GM11168 (cell line): Measurements from ENCODE around the gene KLHL17.

Source experiments
- in situ Hi-C: fragments of 300-500 bp; cut with MboI; formaldehyde crosslinking; loops from one replicate; pipeline ENCODE4 v1.12.0; 2022; ENCODE audit warnings: low sequenced_read_pairs; ENCODE audit not compliant: unreplicated experiment

Gene KLHL17

GRCh38 chr1:960363-961131 is at the start of gene KLHL17:
TSS of gene KLHL17 (plus strand) at chr1:960584. CDS start at chr1:960694, 110 bp downstream.
- in situ Hi-C loops, result no loop called here

- in situ Hi-C loops, result no loop called here
Observed at GRCh38 chr1:910881-911721, 49.3 kb upstream of the KLHL17 start.

- in situ Hi-C loops, result no loop called here
Observed at GRCh38 chr1:911875-912739, 48.3 kb upstream of the KLHL17 start.

GRCh38 chr1:912740-913301 is 47.6 kb upstream of the KLHL17 start:
- in situ Hi-C loops, result no loop called here

- in situ Hi-C loops, result no loop called here
Observed at GRCh38 chr1:913491-914130, 46.8 kb upstream of the KLHL17 start.

- in situ Hi-C loops, result no loop called here
Observed at GRCh38 chr1:914131-914890, 46.1 kb upstream of the KLHL17 start.

GRCh38 chr1:914891-915280 is 45.5 kb upstream of the KLHL17 start:
- in situ Hi-C loops, result no loop called here

GRCh38 chr1:915295-916172 is 44.9 kb upstream of the KLHL17 start:
- in situ Hi-C loops, result no loop called here

GRCh38 chr1:916173-917075 is 44.0 kb upstream of the KLHL17 start:
- in situ Hi-C loops, result no loop called here

GRCh38 chr1:917076-917459 is 43.3 kb upstream of the KLHL17 start:
- in situ Hi-C loops, result no loop called here

GRCh38 chr1:917466-918091 is 42.8 kb upstream of the KLHL17 start:
- in situ Hi-C loops, result no loop called here

GRCh38 chr1:918353-918752 is 42.0 kb upstream of the KLHL17 start:
- in situ Hi-C loops, result no loop called here

- in situ Hi-C loops, result no loop called here
Observed at GRCh38 chr1:918843-919242, 41.5 kb upstream of the KLHL17 start.

- in situ Hi-C loops, result no loop called here
Observed at GRCh38 chr1:919271-919872, 41.0 kb upstream of the KLHL17 start.

GRCh38 chr1:920010-920409 is 40.4 kb upstream of the KLHL17 start:
- in situ Hi-C loops, result no loop called here

- in situ Hi-C loops, result no loop called here
Observed at GRCh38 chr1:920521-920920, 39.9 kb upstream of the KLHL17 start.
